Activated CD8-positive, alpha-beta memory T cell treated with anti-CD3 and anti-CD28 coated beads for 24 hours (primary cell): Measurements from ENCODE around the gene PPP2R2C.

Experiments used
- DNase-seq: peaks from one replicate; pipeline ENCODE4 v3.0.0-alpha.2; 2020

PPP2R2C gene

GRCh38 chr4:6324461-6324998 is 147.9 kb downstream of the PPP2R2C start:
- no peak for DNase-seq

- DNase-seq = no peak
Measured at GRCh38 chr4:6322761-6323566, 149.4 kb downstream of the PPP2R2C start.

GRCh38 chr4:6322067-6322760 is 150.2 kb downstream of the PPP2R2C start:
- no peak for DNase-seq

- DNase-seq = no peak
Measured at GRCh38 chr4:6321361-6321760, 151.1 kb downstream of the PPP2R2C start.

- no peak for DNase-seq
Measured at GRCh38 chr4:6320663-6321062, 151.8 kb downstream of the PPP2R2C start.

GRCh38 chr4:6319530-6320150 is 152.8 kb downstream of the PPP2R2C start:
- DNase-seq = no peak

GRCh38 chr4:6318206-6318605 is 154.2 kb downstream of the PPP2R2C start:
- DNase-seq = no peak

- no peak for DNase-seq
Measured at GRCh38 chr4:6316461-6317003, 155.9 kb downstream of the PPP2R2C start.

- no peak for DNase-seq
Measured at GRCh38 chr4:6313216-6313615, 159.2 kb downstream of the PPP2R2C start.

- no peak for DNase-seq
Measured at GRCh38 chr4:6309777-6310176, 162.6 kb downstream of the PPP2R2C start.

- peak; percentile 82 for DNase-seq
Measured at GRCh38 chr4:6308899-6309643, 163.3 kb downstream of the PPP2R2C start.

- DNase-seq = no peak
Measured at GRCh38 chr4:6307891-6308290, 164.5 kb downstream of the PPP2R2C start.

GRCh38 chr4:6307230-6307629 is 165.2 kb downstream of the PPP2R2C start:
- DNase-seq = no peak

GRCh38 chr4:6306299-6306698 is 166.1 kb downstream of the PPP2R2C start:
- DNase-seq = no peak

- DNase-seq = no peak
Measured at GRCh38 chr4:6303943-6304342, 168.5 kb downstream of the PPP2R2C start.

GRCh38 chr4:6302869-6303268 is 169.5 kb downstream of the PPP2R2C start:
- DNase-seq = no peak

- DNase-seq = no peak
Measured at GRCh38 chr4:6301732-6302442, 170.5 kb downstream of the PPP2R2C start.

GRCh38 chr4:6301051-6301731 is 171.2 kb downstream of the PPP2R2C start:
- DNase-seq = no peak

- DNase-seq = no peak
Measured at GRCh38 chr4:6300359-6300758, 172.1 kb downstream of the PPP2R2C start.

GRCh38 chr4:6299875-6300274 is 172.5 kb downstream of the PPP2R2C start:
- DNase-seq = no peak

- no peak for DNase-seq
Measured at GRCh38 chr4:6298852-6299251, 173.6 kb downstream of the PPP2R2C start.
